ENCODE results near the gene LGALS9. TPM values are rescaled to one million over a fixed set of nuclear protein-coding genes. Genes with fewer than 3 reads are reported as not detected.

The LGALS9 gene
- total and polyA plus RNA-seq, 2 donors (not counting 1 experiment from before 2014, with no cell fraction given): 1.7 to 2.1 TPM

- H3K36me3 ChIP-seq (ENCODE audit: control insufficient read depth, insufficient read depth, low read length): no peaks in the 10 kb centered on the region
- H3K4me3 ChIP-seq (replicated peaks in 1 of 4; ENCODE audit: control extremely low read depth in 1 of 4, insufficient read depth in 1 of 4, low read depth in 3 of 4, low read length in 4 of 4): no peak overlapping the region
- no peak for DNase-seq (ENCODE audit: low read depth in 2 of 2)
These were observed 22.4 kb upstream of the LGALS9 start for GRCh38 chr17:27608328-27609230.

GRCh38 chr17:27609611-27610303 lies 21.2 kb upstream of the LGALS9 start:
- Histone ChIP-seq H3K9me3 (ENCODE audit: control insufficient read depth, insufficient read depth, low read depth, low read length) (no peaks in the 10 kb centered on the region), H3K36me3 (ENCODE audit: control insufficient read depth, insufficient read depth, low read length) (no peaks in the 10 kb centered on the region), H2AFZ (ENCODE audit: low read length) (no peak overlapping the region), H4K20me1 (ENCODE audit: control insufficient read depth, extremely low read depth, insufficient read depth, low read length) (no peaks in the 10 kb centered on the region), H3K27ac (ENCODE audit: insufficient read depth, low read length) (no peak overlapping the region), H3K4me3 (replicated peaks in 1 of 4; ENCODE audit: control extremely low read depth in 1 of 4, insufficient read depth in 1 of 4, low read depth in 3 of 4, low read length in 4 of 4) (no peak overlapping the region), H3K9ac (ENCODE audit: insufficient read depth, low read length) (no peak overlapping the region), H3K4me1 (ENCODE audit: control insufficient read depth, extremely low read depth, insufficient read depth, low read length) (no peaks in the 10 kb centered on the region), H3K4me2 (ENCODE audit: extremely low read depth, insufficient read depth, low read length) (no peak overlapping the region), H3K27me3 (ENCODE audit: control insufficient read depth, insufficient read depth, low read length) (no peaks in the 10 kb centered on the region), H3K79me2 (ENCODE audit: control insufficient read depth, insufficient read depth, low read length) (no peaks in the 10 kb centered on the region)
- peak in 1 of 2 donors; percentile 31 for DNase-seq (ENCODE audit: low read depth in 2 of 2)
- TF ChIP-seq, protein P1, sequence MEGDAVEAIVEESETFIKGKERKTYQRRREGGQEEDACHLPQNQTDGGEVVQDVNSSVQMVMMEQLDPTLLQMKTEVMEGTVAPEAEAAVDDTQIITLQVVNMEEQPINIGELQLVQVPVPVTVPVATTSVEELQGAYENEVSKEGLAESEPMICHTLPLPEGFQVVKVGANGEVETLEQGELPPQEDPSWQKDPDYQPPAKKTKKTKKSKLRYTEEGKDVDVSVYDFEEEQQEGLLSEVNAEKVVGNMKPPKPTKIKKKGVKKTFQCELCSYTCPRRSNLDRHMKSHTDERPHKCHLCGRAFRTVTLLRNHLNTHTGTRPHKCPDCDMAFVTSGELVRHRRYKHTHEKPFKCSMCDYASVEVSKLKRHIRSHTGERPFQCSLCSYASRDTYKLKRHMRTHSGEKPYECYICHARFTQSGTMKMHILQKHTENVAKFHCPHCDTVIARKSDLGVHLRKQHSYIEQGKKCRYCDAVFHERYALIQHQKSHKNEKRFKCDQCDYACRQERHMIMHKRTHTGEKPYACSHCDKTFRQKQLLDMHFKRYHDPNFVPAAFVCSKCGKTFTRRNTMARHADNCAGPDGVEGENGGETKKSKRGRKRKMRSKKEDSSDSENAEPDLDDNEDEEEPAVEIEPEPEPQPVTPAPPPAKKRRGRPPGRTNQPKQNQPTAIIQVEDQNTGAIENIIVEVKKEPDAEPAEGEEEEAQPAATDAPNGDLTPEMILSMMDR (conservative IDR thresholded peaks at IDR 0.05 in 1 of 2, IDR thresholded peaks at IDR 0.05 in 1 of 2; ENCODE audit: low read depth in 1 of 2, low read length in 2 of 2): peak; percentile 58 to 80
- no peak for TF ChIP-seq EZH2 (IDR thresholded peaks at IDR 0.05; ENCODE audit: low read length, missing control alignments)

More at GRCh38 chr17:27608328-27609230, 22.4 kb upstream of the LGALS9 start:
- H3K79me2 ChIP-seq (ENCODE audit: control insufficient read depth, insufficient read depth, low read length): no peaks in the 10 kb centered on the region
- H3K27ac ChIP-seq (ENCODE audit: insufficient read depth, low read length): no peak overlapping the region
- no peaks in the 10 kb centered on the region for H4K20me1 ChIP-seq (ENCODE audit: control insufficient read depth, extremely low read depth, insufficient read depth, low read length)
- H3K9ac ChIP-seq (ENCODE audit: insufficient read depth, low read length): no peak overlapping the region
- no peak for TF ChIP-seq EZH2 (IDR thresholded peaks at IDR 0.05; ENCODE audit: low read length, missing control alignments)
- TF ChIP-seq, protein P1 (conservative IDR thresholded peaks at IDR 0.05 in 1 of 2, IDR thresholded peaks at IDR 0.05 in 1 of 2; ENCODE audit: low read depth in 1 of 2, low read length in 2 of 2): no peak
- H3K9me3 ChIP-seq (ENCODE audit: control insufficient read depth, insufficient read depth, low read depth, low read length): no peaks in the 10 kb centered on the region
- H2AFZ ChIP-seq (ENCODE audit: low read length): no peak overlapping the region
- H3K4me1 ChIP-seq (ENCODE audit: control insufficient read depth, extremely low read depth, insufficient read depth, low read length): no peaks in the 10 kb centered on the region
- H3K4me2 ChIP-seq (ENCODE audit: extremely low read depth, insufficient read depth, low read length): no peak overlapping the region
- no peaks in the 10 kb centered on the region for H3K27me3 ChIP-seq (ENCODE audit: control insufficient read depth, insufficient read depth, low read length)

DNA sequence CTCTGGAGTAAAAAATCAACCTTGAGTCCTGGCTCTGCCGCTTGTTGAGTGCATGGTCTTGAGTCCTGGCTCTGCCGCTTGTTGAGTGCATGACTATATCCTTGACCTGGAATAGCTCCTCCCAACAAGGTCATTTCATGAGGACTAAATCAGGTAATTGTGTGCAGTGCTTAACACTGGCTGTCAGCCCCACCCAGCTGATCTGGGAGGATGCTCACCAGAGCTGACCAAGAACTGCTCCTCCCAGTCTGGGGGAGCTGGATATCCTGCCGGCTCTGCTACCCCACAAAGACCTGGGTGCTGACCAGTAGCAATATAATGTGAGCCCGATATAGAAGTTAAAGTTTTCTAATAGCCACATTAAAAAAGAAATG lies 20.7 kb upstream of the LGALS9 start:
- H3K27ac ChIP-seq (ENCODE audit: insufficient read depth, low read length): no peak overlapping the region
- no peak overlapping the region for H3K4me3 ChIP-seq (replicated peaks in 1 of 4; ENCODE audit: control extremely low read depth in 1 of 4, insufficient read depth in 1 of 4, low read depth in 3 of 4, low read length in 4 of 4)
- no peak overlapping the region for H3K9ac ChIP-seq (ENCODE audit: insufficient read depth, low read length)
- no peak overlapping the region for H3K4me2 ChIP-seq (ENCODE audit: extremely low read depth, insufficient read depth, low read length)
- H3K4me1 ChIP-seq (ENCODE audit: control insufficient read depth, extremely low read depth, insufficient read depth, low read length): no peaks in the 10 kb centered on the region
- H3K79me2 ChIP-seq (ENCODE audit: control insufficient read depth, insufficient read depth, low read length): no peaks in the 10 kb centered on the region
- H2AFZ ChIP-seq (ENCODE audit: low read length): no peak overlapping the region
- no peaks in the 10 kb centered on the region for H4K20me1 ChIP-seq (ENCODE audit: control insufficient read depth, extremely low read depth, insufficient read depth, low read length)
- no peaks in the 10 kb centered on the region for H3K27me3 ChIP-seq (ENCODE audit: control insufficient read depth, insufficient read depth, low read length)
- H3K36me3 ChIP-seq (ENCODE audit: control insufficient read depth, insufficient read depth, low read length): no peaks in the 10 kb centered on the region
- no peak for TF ChIP-seq EZH2 (IDR thresholded peaks at IDR 0.05; ENCODE audit: low read length, missing control alignments)
- TF ChIP-seq, protein P1 (conservative IDR thresholded peaks at IDR 0.05 in 1 of 2, IDR thresholded peaks at IDR 0.05 in 1 of 2; ENCODE audit: low read depth in 1 of 2, low read length in 2 of 2): no peak
- H3K9me3 ChIP-seq (ENCODE audit: control insufficient read depth, insufficient read depth, low read depth, low read length): no peaks in the 10 kb centered on the region
- no peak for DNase-seq (ENCODE audit: low read depth in 2 of 2)
